ENCODE data around the gene ATP8A2.

DNA sequence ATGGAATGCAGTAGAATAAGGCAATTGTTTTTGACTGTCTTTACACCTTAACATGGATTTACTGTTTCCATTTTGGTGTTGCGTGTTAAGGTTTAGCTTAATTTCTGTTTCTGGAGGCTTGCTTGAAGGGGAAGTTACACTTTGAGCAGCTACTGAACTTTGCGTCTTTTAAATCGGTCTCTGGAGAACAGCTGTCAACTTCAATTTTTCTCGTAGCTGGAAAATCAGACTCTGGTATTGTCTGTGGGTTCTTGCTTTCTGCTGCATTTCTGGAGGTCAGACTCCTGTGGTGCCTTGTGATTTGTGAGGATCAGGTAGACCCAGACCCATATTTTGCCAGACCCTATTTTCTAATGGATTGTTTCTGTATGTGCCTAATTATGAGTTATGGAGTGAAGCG is 146.7 kb downstream of the ATP8A2 start:
- no peak for TF ChIP-seq CTCF (IDR thresholded peaks at IDR 0.05)
- no peak for TF ChIP-seq POLR2AphosphoS5 (IDR thresholded peaks at IDR 0.05)
